Neural cell (in vitro differentiated cells): Measurements from ENCODE around the gene GBE1. TPM values are rescaled to one million over a fixed set of nuclear protein-coding genes. Genes with fewer than 3 reads are reported as not detected.
"Not testable (repeated sequence)": the region's sequence is repeated elsewhere in the genome, so short reads cannot be mapped to it uniquely, and the experiment has no call there.

Experiments used
- H2AFZ ChIP-seq: fragments of 200-600, 300-800 bp; sonication (generic), shearing (Covaris generic); 2 replicates; pipeline ENCODE4 v1.6.0; 2014; ENCODE audit warnings: low read depth, mild to moderate bottlenecking, antibody characterized with exemption, low read length, moderate library complexity
- H3F3A ChIP-seq: fragments of 200-600 bp; shearing (Covaris generic); 2 replicates; pipeline ENCODE4 v1.6.1; 2016; ENCODE audit warnings: mild to moderate bottlenecking, moderate library complexity, mixed read lengths, antibody characterized with exemption, low read length; ENCODE audit not compliant: insufficient read depth, poor library complexity, severe bottlenecking
- H3K27ac ChIP-seq: fragments of 200-600, 300-800 bp; sonication (generic), shearing (Covaris generic); 2 replicates; pipeline ENCODE4 v1.5.1; 2014; ENCODE audit warnings: mild to moderate bottlenecking, low read length, moderate library complexity
- H3K27me3 ChIP-seq: fragments of 300-800, 200-600 bp; sonication (generic), shearing (Covaris generic); 2 replicates; pipeline ENCODE4 v1.6.0; 2014; ENCODE audit warnings: mild to moderate bottlenecking, low read depth, low read length, moderate library complexity; ENCODE audit not compliant: insufficient read depth
- H3K36me3 ChIP-seq: fragments of 300-800, 200-600 bp; sonication (generic), shearing (Covaris generic); 2 replicates; pipeline ENCODE4 v1.5.1; 2014; ENCODE audit warnings: mild to moderate bottlenecking, antibody characterized with exemption, low read length, moderate library complexity; ENCODE audit not compliant: insufficient read depth
- H3K4me2 ChIP-seq: fragments of 300-800, 200-600 bp; sonication (generic), shearing (Covaris generic); 2 replicates; pipeline ENCODE4 v1.6.0; 2014; ENCODE audit warnings: mild to moderate bottlenecking, low read length
- H3K4me3 ChIP-seq: fragments of 300-800, 200-600 bp; sonication (generic), shearing (Covaris generic); 2 replicates; pipeline ENCODE4 v1.5.1; 2014; ENCODE audit warnings: mild to moderate bottlenecking, low read length, moderate library complexity
- H3K79me2 ChIP-seq: fragments of 200-600 bp; shearing (Covaris generic); replicated peaks from 2 replicates; pipeline ENCODE4 v1.6.0; 2014; ENCODE audit warnings: mild to moderate bottlenecking, low read length, moderate library complexity; ENCODE audit not compliant: insufficient read depth
- H3K9ac ChIP-seq: fragments of 300-800, 200-600 bp; sonication (generic), shearing (Covaris generic); 2 replicates; pipeline ENCODE4 v1.6.1; 2016; ENCODE audit warnings: mild to moderate bottlenecking, low read length, mixed read lengths
- H3K9me2 ChIP-seq: fragments of 200-600 bp; shearing (Covaris generic); 2 replicates; pipeline ENCODE4 v1.6.1; 2016; ENCODE audit warnings: mild to moderate bottlenecking, low read length, mixed read lengths; ENCODE audit not compliant: insufficient read depth
- H3K9me3 ChIP-seq: fragments of 200-600, 300-800 bp; sonication (generic), shearing (Covaris generic); 2 replicates; pipeline ENCODE4 v1.6.1; 2016; ENCODE audit warnings: mild to moderate bottlenecking, mixed run types, low read length, moderate library complexity, mixed read lengths
- H4K20me1 ChIP-seq: fragments of 200-600 bp; shearing (Covaris generic); 2 replicates; pipeline ENCODE4 v1.6.1; 2016; ENCODE audit warnings: mild to moderate bottlenecking, mixed run types; ENCODE audit not compliant: insufficient read depth
- EP300 ChIP-seq: fragments of 450-650 bp; conservative IDR thresholded peaks from 2 replicates; pipeline ENCODE4 v1.6.1; 2014; ENCODE audit warnings: antibody characterized with exemption, mild to moderate bottlenecking, moderate library complexity; ENCODE audit not compliant: poor library complexity, severe bottlenecking
- EZH2 ChIP-seq: fragments of 200-600, 300-800 bp; shearing (Covaris generic), sonication (generic); IDR thresholded peaks from 2 replicates; pipeline ENCODE4 v1.6.1; 2014; ENCODE audit warnings: antibody characterized with exemption, low read length, borderline replicate concordance, mild to moderate bottlenecking; ENCODE audit not compliant: insufficient read depth, poor library complexity, severe bottlenecking
- MXI1 ChIP-seq: fragments of 450-650 bp; conservative IDR thresholded peaks from 2 replicates; pipeline ENCODE4 v1.6.1; 2014; ENCODE audit warnings: antibody characterized with exemption, mild to moderate bottlenecking; ENCODE audit not compliant: poor library complexity, severe bottlenecking
- POLR2AphosphoS5 ChIP-seq: IDR thresholded peaks from 2 replicates; pipeline ENCODE4 v1.6.1; 2012
- RAD21 ChIP-seq: fragments of 450-650 bp; conservative IDR thresholded peaks from 2 replicates; pipeline ENCODE4 v1.6.1; 2014; ENCODE audit warnings: antibody characterized with exemption, mild to moderate bottlenecking, moderate library complexity
- REST ChIP-seq: IDR thresholded peaks from 2 replicates; pipeline ENCODE4 v1.6.1; 2012; ENCODE audit warnings: borderline replicate concordance
- SMC3 ChIP-seq: fragments of 450-650 bp; conservative IDR thresholded peaks from 2 replicates; pipeline ENCODE4 v1.6.1; 2014; ENCODE audit warnings: antibody characterized with exemption, mild to moderate bottlenecking, moderate library complexity; ENCODE audit not compliant: poor library complexity
- TAF1 ChIP-seq: IDR thresholded peaks from 2 replicates; pipeline ENCODE4 v1.6.1; 2012; ENCODE audit warnings: low read depth
- polyA plus RNA-seq: library from polyadenylated mRNA; depleted of rRNA; stranded (reverse); fragments of >200 nt; gene quantifications from 2 replicates; pipeline ENCODE4 v1.2.3, GENCODE V29; 2014
- TF ChIP-seq, protein P1 (sequence below): fragments of 450-650 bp; IDR thresholded peaks from 2 replicates; pipeline ENCODE4 v1.5.1; 2014; ENCODE audit warnings: antibody characterized with exemption, mild to moderate bottlenecking, moderate library complexity; ENCODE audit not compliant: poor library complexity, severe bottlenecking

The GBE1 gene
- polyA plus RNA-seq, 1 donor from 2014 or later: 2.4 TPM

GRCh38 chr3:81749265-81749664 is 12.2 kb downstream of the GBE1 start:
- no peak overlapping the region for H3K9ac ChIP-seq
- H3K4me2 ChIP-seq: no peak overlapping the region
- no peak for TF ChIP-seq EZH2
- no peak for TF ChIP-seq REST
- TF ChIP-seq RAD21: no peak
- TF ChIP-seq EP300: no peak
- TF ChIP-seq, protein P1, sequence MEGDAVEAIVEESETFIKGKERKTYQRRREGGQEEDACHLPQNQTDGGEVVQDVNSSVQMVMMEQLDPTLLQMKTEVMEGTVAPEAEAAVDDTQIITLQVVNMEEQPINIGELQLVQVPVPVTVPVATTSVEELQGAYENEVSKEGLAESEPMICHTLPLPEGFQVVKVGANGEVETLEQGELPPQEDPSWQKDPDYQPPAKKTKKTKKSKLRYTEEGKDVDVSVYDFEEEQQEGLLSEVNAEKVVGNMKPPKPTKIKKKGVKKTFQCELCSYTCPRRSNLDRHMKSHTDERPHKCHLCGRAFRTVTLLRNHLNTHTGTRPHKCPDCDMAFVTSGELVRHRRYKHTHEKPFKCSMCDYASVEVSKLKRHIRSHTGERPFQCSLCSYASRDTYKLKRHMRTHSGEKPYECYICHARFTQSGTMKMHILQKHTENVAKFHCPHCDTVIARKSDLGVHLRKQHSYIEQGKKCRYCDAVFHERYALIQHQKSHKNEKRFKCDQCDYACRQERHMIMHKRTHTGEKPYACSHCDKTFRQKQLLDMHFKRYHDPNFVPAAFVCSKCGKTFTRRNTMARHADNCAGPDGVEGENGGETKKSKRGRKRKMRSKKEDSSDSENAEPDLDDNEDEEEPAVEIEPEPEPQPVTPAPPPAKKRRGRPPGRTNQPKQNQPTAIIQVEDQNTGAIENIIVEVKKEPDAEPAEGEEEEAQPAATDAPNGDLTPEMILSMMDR: no peak
- TF ChIP-seq SMC3: no peak

DNA sequence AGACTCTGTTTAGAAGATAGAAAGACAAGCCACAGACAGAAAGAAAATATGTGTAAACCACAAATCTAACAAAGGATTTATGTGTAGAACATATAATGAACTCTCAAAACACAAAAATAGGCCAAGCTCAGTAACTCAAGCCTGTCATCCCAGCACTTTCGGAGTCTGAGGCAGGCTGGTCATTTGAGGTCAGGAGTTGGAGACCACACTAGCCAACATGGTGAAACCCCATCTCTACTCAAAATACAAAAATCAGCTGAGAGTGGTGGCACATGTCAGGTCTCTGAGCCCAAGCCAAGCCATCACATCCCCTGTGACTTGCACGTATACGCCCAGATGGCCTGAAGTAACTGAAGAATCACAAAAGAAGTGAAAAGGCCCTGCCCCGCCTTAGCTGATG is 14.2 kb downstream of the GBE1 start:
- not testable (repeated sequence) for H3K4me2 ChIP-seq, H3K9ac ChIP-seq, H3K79me2 ChIP-seq, H3F3A ChIP-seq, H4K20me1 ChIP-seq, H3K36me3 ChIP-seq, H2AFZ ChIP-seq, H3K9me3 ChIP-seq, H3K4me3 ChIP-seq, H3K9me2 ChIP-seq, H3K27me3 ChIP-seq, H3K27ac ChIP-seq

More at GRCh38 chr3:81749265-81749664, 12.2 kb downstream of the GBE1 start:
- H3K9me2 ChIP-seq: no peaks in the 10 kb centered on the region
- no peak overlapping the region for H3K4me3 ChIP-seq
- no peaks in the 10 kb centered on the region for H3K79me2 ChIP-seq
- H3K9me3 ChIP-seq: no peaks in the 10 kb centered on the region
- no peaks in the 10 kb centered on the region for H4K20me1 ChIP-seq
- H3K36me3 ChIP-seq: no peaks in the 10 kb centered on the region
- H3K27ac ChIP-seq: no peak overlapping the region
- H2AFZ ChIP-seq: no peak overlapping the region
- H3F3A ChIP-seq: no peaks in the 10 kb centered on the region
- no peaks in the 10 kb centered on the region for H3K27me3 ChIP-seq

- H3K4me3 ChIP-seq: no peak overlapping the region
- no peaks in the 10 kb centered on the region for H3K36me3 ChIP-seq
- H3K79me2 ChIP-seq: no peaks in the 10 kb centered on the region
- H3K4me2 ChIP-seq: no peak overlapping the region
- H3K27me3 ChIP-seq: no peaks in the 10 kb centered on the region
- TF ChIP-seq SMC3 (no peak), EP300 (no peak), TAF1 (no peak), RAD21 (no peak), MXI1 (no peak), EZH2 (no peak), POLR2AphosphoS5 (no peak), REST (no peak)
- TF ChIP-seq, protein P1: no peak
- no peaks in the 10 kb centered on the region for H3K9me3 ChIP-seq
- no peak overlapping the region for H3K27ac ChIP-seq
- no peaks in the 10 kb centered on the region for H4K20me1 ChIP-seq
- H3K9ac ChIP-seq: no peak overlapping the region
- no peaks in the 10 kb centered on the region for H3F3A ChIP-seq
- H3K9me2 ChIP-seq: no peaks in the 10 kb centered on the region
- no peak overlapping the region for H2AFZ ChIP-seq
These were observed 17.1 kb downstream of the GBE1 start for GRCh38 chr3:81744366-81744765.
